Activated T-cell treated with anti-CD3 and anti-CD28 coated beads, Interleukin-2, amount 50 U/mL, for 72 hours (primary cell): ENCODE data around the gene BICC1. TPM values are rescaled to one million over a fixed set of nuclear protein-coding genes. Genes with fewer than 3 reads are reported as not detected.

Experiments
- ATAC-seq, 2 donors: fragments of 150-1000 bp; cut with Tn5 transposase; replicated peaks in 1 of 2; 2 replicates each; pipeline ENCODE4 v1.10.0; 2021; ENCODE audit warnings: moderate library complexity in 2 of 2, mild to moderate bottlenecking in 1 of 2
- DNase-seq, 2 donors: peaks; one replicate each; pipeline ENCODE4 v3.0.0; 2021 to 2022; ENCODE audit warnings: mixed read lengths in 1 of 2
- H3K27ac Mint-ChIP-seq: one replicate; pipeline ENCODE4 v1.8.0; 2022; ENCODE audit warnings: mild to moderate bottlenecking, moderate library complexity, mixed read lengths
- H3K27me3 Mint-ChIP-seq: one replicate; pipeline ENCODE4 v1.8.0; 2022; ENCODE audit warnings: low read depth, mixed read lengths
- H3K36me3 Mint-ChIP-seq, 2 donors: one replicate each; pipeline ENCODE4 v1.8.0; 2022; ENCODE audit warnings: mixed read lengths in 2 of 2, mild to moderate bottlenecking in 1 of 2; ENCODE audit not compliant: insufficient read depth in 2 of 2
- H3K4me1 Mint-ChIP-seq: one replicate; pipeline ENCODE4 v1.8.0; 2022; ENCODE audit warnings: low read depth, mixed read lengths
- H3K4me3 Mint-ChIP-seq, 2 donors: one replicate each; pipeline ENCODE4 v1.8.0; 2022; ENCODE audit warnings: mild to moderate bottlenecking in 2 of 2, mixed read lengths in 2 of 2, moderate library complexity in 2 of 2
- H3K9me3 Mint-ChIP-seq, 2 donors: one replicate each; pipeline ENCODE4 v1.8.0; 2022; ENCODE audit warnings: mixed read lengths in 2 of 2
- total RNA-seq, 2 donors: library from RNA; stranded (reverse); gene quantifications; one replicate each; pipeline ENCODE4 v1.2.3, GENCODE V29; 2022

BICC1 gene
- total RNA-seq, 2 donors from 2014 or later = not detected

DNA sequence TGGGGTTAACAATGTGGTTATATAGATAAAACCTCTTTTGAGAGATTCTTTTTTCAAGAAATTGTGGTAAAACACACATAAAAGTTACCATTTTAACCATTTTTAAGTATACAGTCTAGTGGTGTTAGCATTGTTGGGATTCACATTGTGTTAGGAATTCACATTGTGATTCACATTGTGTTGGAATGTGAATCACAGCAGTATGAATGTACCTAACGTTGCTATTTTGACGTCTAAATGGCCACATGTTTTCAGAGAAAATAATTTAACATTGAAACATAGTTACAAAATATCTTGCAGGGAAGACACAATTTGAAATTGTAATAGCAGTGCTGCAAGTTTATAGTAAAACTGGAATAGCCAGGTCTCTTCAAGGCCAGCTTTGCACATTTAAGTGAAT is 129.0 kb downstream of the BICC1 start:
- no peak for DNase-seq
- Mint-ChIP-seq H3K9me3 (no peaks in the 10 kb centered on the region), H3K27me3 (peaks cover 14% of the 10 kb centered on the region), H3K36me3 (no peaks in the 10 kb centered on the region), H3K4me3 (no peak overlapping the region), H3K4me1 (no peaks in the 10 kb centered on the region), H3K27ac (no peak overlapping the region)
- ATAC-seq = no peak

DNA sequence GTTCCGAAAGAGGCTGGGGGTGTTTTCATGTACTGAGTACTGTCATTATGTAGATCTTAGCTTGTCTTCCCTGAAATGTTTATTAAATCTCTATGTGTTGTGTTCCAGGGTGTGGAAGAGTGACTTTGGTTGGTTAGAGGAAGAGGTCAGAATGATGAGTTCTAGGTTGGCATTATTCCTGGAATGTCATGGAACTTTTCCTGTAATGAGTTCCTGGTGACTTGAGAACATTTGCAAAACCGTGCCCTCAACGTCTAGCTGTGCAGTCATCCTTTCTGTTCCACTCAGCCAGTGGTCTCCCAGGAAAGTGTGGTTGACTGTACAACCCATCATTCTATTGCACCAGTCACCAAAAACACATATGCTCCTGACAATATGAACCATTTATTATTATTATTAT is 129.6 kb downstream of the BICC1 start:
- ATAC-seq (no peak), DNase-seq (no peak)
- Mint-ChIP-seq H3K27me3 (peaks cover 14% of the 10 kb centered on the region), H3K9me3 (no peaks in the 10 kb centered on the region), H3K36me3 (no peaks in the 10 kb centered on the region), H3K4me3 (no peak overlapping the region), H3K27ac (no peak overlapping the region), H3K4me1 (no peaks in the 10 kb centered on the region)

DNA sequence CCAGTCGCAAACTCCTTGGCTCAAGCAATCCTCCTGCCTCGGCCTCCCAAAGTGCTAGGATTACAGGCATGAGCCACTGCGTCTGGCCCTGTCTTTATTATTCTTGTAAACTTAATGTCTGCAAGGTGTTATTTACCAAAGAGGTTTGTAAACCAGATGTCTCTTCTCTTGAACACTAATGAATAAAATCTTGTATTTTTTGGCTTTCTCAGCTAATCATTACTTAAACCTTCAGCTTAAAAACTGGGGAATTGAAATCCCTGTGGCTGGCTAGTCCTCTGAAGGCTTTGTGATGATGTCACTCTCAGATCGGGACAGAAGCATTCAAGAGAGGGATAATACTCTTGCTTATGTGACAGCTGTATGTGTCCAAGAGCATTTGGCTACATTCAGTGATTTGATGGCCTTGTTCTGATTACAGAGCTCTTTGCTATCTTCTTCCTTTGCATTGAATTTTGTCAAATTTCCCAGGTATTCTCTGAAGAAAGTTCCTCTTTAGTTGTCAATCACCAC is 130.3 kb downstream of the BICC1 start:
- H3K36me3 Mint-ChIP-seq = no peaks in the 10 kb centered on the region
- peaks cover 14% of the 10 kb centered on the region for H3K27me3 Mint-ChIP-seq
- no peak for ATAC-seq
- no peak overlapping the region for H3K4me3 Mint-ChIP-seq
- H3K9me3 Mint-ChIP-seq = no peaks in the 10 kb centered on the region
- no peak overlapping the region for H3K27ac Mint-ChIP-seq
- no peaks in the 10 kb centered on the region for H3K4me1 Mint-ChIP-seq
- no peak for DNase-seq

- Mint-ChIP-seq H3K4me3 (no peak overlapping the region), H3K27ac (no peak overlapping the region), H3K9me3 (no peaks in the 10 kb centered on the region), H3K36me3 (no peaks in the 10 kb centered on the region), H3K27me3 (peaks cover 14% of the 10 kb centered on the region), H3K4me1 (no peaks in the 10 kb centered on the region)
- no peak for ATAC-seq
- DNase-seq = no peak
Measured at GRCh38 chr10:58644311-58644710, 131.6 kb downstream of the BICC1 start.

GRCh38 chr10:58645416-58646146 is 132.9 kb downstream of the BICC1 start:
- no peak overlapping the region for H3K4me3 Mint-ChIP-seq
- no peaks in the 10 kb centered on the region for H3K36me3 Mint-ChIP-seq
- ATAC-seq (no peak), DNase-seq (no peak)
- peaks cover 14% of the 10 kb centered on the region for H3K27me3 Mint-ChIP-seq
- no peaks in the 10 kb centered on the region for H3K4me1 Mint-ChIP-seq
- H3K9me3 Mint-ChIP-seq = no peaks in the 10 kb centered on the region
- no peak overlapping the region for H3K27ac Mint-ChIP-seq

- Mint-ChIP-seq H3K27ac (no peak overlapping the region), H3K27me3 (no peaks in the 10 kb centered on the region), H3K9me3 (no peaks in the 10 kb centered on the region), H3K4me1 (no peaks in the 10 kb centered on the region), H3K36me3 (no peaks in the 10 kb centered on the region), H3K4me3 (no peak overlapping the region)
- DNase-seq (no peak), ATAC-seq (no peak)
Measured at GRCh38 chr10:58647376-58648112, 134.9 kb downstream of the BICC1 start.

DNA sequence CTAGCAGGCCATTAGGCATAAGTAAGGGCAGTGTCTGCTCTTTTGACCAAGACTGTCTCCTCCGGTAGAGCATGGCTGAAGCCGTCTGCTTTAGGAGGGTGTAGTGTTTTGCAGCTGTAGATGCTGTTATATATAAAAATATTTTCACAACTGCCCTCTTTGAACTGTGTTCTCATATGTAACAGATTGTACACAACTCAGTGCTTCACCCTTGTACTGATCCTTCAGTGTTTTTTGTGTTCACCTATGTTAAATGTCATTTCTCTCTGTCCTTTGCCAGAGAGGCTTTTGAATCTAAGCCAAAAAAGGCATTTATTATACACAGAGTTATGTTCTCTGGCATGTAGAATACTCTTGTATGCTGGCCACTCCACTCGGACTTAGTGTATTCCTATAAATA is 135.5 kb downstream of the BICC1 start:
- H3K27ac Mint-ChIP-seq = no peak overlapping the region
- DNase-seq (no peak), ATAC-seq (no peak)
- H3K27me3 Mint-ChIP-seq = no peaks in the 10 kb centered on the region
- H3K36me3 Mint-ChIP-seq = peaks cover 0 to 1% of the 10 kb centered on the region in 2 donors
- no peak overlapping the region for H3K4me3 Mint-ChIP-seq
- no peaks in the 10 kb centered on the region for H3K9me3 Mint-ChIP-seq
- H3K4me1 Mint-ChIP-seq = no peaks in the 10 kb centered on the region

- H3K27ac Mint-ChIP-seq = no peak overlapping the region
- DNase-seq (no peak), ATAC-seq (no peak)
- H3K9me3 Mint-ChIP-seq = no peaks in the 10 kb centered on the region
- H3K36me3 Mint-ChIP-seq = peaks cover 0 to 1% of the 10 kb centered on the region in 2 donors
- no peaks in the 10 kb centered on the region for H3K4me1 Mint-ChIP-seq
- H3K27me3 Mint-ChIP-seq = no peaks in the 10 kb centered on the region
- no peak overlapping the region for H3K4me3 Mint-ChIP-seq
Measured at GRCh38 chr10:58651040-58651439, 138.4 kb downstream of the BICC1 start.

DNA sequence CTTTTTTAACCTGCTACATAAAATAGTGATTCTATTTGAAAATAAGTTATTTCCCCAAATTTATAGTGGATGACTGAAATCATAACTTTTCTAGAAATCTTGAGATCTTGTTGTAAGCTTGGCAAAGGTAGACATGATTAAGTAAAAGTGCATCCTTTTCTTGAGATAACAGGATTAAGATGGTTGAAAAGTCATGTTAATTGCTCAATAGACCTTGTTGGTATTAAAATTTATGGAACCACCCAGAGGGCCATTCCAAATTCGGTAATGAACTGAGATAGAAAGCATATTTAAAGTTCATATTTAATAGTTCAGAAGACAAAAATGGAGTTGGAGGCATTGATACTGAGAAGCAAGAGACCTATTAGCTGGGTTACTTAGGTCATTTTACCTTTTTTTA is 139.1 kb downstream of the BICC1 start:
- Mint-ChIP-seq H3K36me3 (peaks cover 0 to 1% of the 10 kb centered on the region in 2 donors), H3K27me3 (no peaks in the 10 kb centered on the region), H3K27ac (no peak overlapping the region), H3K9me3 (peaks cover 0 to 2% of the 10 kb centered on the region in 2 donors), H3K4me3 (no peak overlapping the region), H3K4me1 (no peaks in the 10 kb centered on the region)
- ATAC-seq = no peak
- DNase-seq = no peak

- no peak overlapping the region for H3K27ac Mint-ChIP-seq
- peaks cover 0 to 1% of the 10 kb centered on the region in 2 donors for H3K36me3 Mint-ChIP-seq
- H3K27me3 Mint-ChIP-seq = no peaks in the 10 kb centered on the region
- peaks cover 0 to 2% of the 10 kb centered on the region in 2 donors for H3K9me3 Mint-ChIP-seq
- DNase-seq (no peak), ATAC-seq (no peak)
- no peaks in the 10 kb centered on the region for H3K4me1 Mint-ChIP-seq
- H3K4me3 Mint-ChIP-seq = no peak overlapping the region
Measured at GRCh38 chr10:58653139-58653538, 140.5 kb downstream of the BICC1 start.

GRCh38 chr10:58660575-58661255 is 148.0 kb downstream of the BICC1 start:
- Mint-ChIP-seq H3K27ac (no peak overlapping the region), H3K36me3 (peaks cover 3 to 7% of the 10 kb centered on the region in 2 donors), H3K27me3 (no peaks in the 10 kb centered on the region), H3K9me3 (peaks cover 7 to 9% of the 10 kb centered on the region in 2 donors), H3K4me3 (no peak overlapping the region), H3K4me1 (no peaks in the 10 kb centered on the region)
- ATAC-seq = no peak
- DNase-seq = no peak

DNA sequence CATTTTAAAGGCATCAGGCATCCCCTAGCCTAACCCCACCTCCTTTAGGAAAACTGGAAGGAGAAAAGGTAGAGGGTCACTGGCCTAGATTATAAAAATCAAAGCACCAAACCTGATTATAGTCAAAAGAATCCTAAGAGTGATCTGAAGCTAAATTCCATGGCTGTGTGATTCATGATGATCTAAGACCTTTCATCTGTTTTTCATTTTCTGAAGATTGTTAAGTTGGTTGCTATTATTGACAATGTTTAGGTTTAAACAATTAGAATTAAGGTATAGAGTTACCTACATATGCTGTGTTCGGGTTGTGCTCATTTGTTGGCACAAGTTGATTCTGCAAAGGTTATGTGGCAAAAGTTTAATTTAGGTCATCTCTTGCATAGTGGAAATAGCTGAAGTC is 148.7 kb downstream of the BICC1 start:
- Mint-ChIP-seq H3K27ac (no peak overlapping the region), H3K4me1 (no peaks in the 10 kb centered on the region), H3K27me3 (no peaks in the 10 kb centered on the region), H3K36me3 (peaks cover 3 to 7% of the 10 kb centered on the region in 2 donors), H3K4me3 (no peak overlapping the region), H3K9me3 (peaks cover 7 to 9% of the 10 kb centered on the region in 2 donors)
- DNase-seq = no peak
- no peak for ATAC-seq

GRCh38 chr10:58661902-58662301 is 149.2 kb downstream of the BICC1 start:
- H3K4me1 Mint-ChIP-seq = no peaks in the 10 kb centered on the region
- peaks cover 3 to 7% of the 10 kb centered on the region in 2 donors for H3K36me3 Mint-ChIP-seq
- DNase-seq (no peak), ATAC-seq (no peak)
- peaks cover 5 to 9% of the 10 kb centered on the region in 2 donors for H3K9me3 Mint-ChIP-seq
- no peak overlapping the region for H3K27ac Mint-ChIP-seq
- H3K27me3 Mint-ChIP-seq = no peaks in the 10 kb centered on the region
- H3K4me3 Mint-ChIP-seq = no peak overlapping the region
